Astrocyte (in vitro differentiated cells and primary cell): ENCODE measurements around the gene COL9A1.

Experiments
- CTCF ChIP-seq: IDR thresholded peaks from 2 replicates; pipeline ENCODE4 v1.5.1; 2011; ENCODE audit warnings: low read depth, mild to moderate bottlenecking, inconsistent platforms, low read length, moderate library complexity; ENCODE audit not compliant: insufficient read depth
- EZH2 ChIP-seq: IDR thresholded peaks from 2 replicates; pipeline ENCODE4 v1.6.1; 2012; ENCODE audit warnings: mild to moderate bottlenecking, low read length, inconsistent platforms; ENCODE audit not compliant: insufficient read depth

GRCh38 chr6:70236343-70236742, 66.5 kb downstream of the COL9A1 start:
- no peak for TF ChIP-seq EZH2
- no peak for TF ChIP-seq CTCF
